ENCODE results near the gene DMD. TPM values are rescaled to one million over a fixed set of nuclear protein-coding genes. Genes with fewer than 3 reads are reported as not detected.
A peak's percentile ranks its signal among the peaks of the same experiment; 100 is the strongest.

Gene DMD
- total and polyA plus RNA-seq, 5 experiments from 2014 or later = 0.26 to 0.91 TPM; not detected in 3

DNA sequence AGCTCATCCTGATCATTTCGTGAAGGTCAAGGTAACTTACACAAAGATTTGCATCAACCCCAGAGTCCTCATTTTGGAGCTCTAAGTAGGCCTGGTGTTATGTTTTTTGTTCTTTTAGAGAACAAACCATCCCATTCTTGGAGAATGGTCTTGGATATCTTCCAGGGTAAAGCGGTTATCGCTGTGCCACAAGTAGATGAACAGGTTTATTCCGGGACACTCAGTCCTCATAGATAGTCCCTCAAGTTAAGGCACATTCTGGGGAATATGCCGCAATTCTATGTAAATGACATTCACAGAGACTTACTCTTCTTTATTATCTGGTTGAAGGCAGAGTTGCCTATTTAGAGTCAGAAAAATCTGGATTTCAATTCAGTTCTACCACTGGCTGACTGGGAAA, 2044.5 kb downstream of the DMD start:
- Mint-ChIP-seq H3K27me3 (peaks cover 0 to 10% (median 2%) of the 10 kb centered on the region in 5 donors), H3K4me1 (peaks cover 0 to 2% (median under 1%) of the 10 kb centered on the region in 4 donors), H3K9me3 (peaks cover 0 to 23% (median 3%) of the 10 kb centered on the region in 9 donors), H3K27ac (no peak overlapping the region), H3K4me3 (no peak overlapping the region), H3K36me3 (peaks cover 0 to 13% (median 0%) of the 10 kb centered on the region in 3 donors)
- ATAC-seq (no peak), DNase-seq (no peak)
- POLR2A ChIA-PET = no interaction called here

DNA sequence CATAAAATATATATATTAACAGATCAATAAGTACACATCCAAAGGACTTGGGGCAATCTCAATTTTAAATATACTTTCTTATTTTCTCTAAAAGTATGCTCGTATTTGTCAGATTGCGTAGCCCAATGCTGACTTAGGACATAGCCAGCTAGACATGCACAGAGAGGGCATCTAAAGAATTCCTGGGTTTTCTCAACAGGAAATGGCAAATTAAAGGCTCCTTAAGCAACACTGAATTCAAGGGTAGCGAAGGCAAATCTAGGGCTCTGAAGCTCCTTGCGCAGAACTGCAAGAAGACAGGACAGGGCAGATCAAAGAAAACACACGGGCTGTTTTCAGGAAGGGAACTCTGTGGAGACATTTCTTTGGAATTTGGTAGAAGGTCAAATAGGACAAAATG, 2044.9 kb downstream of the DMD start:
- H3K9me3 Mint-ChIP-seq = peaks cover 0 to 23% (median 3%) of the 10 kb centered on the region in 9 donors
- POLR2A ChIA-PET = no interaction called here

DNA sequence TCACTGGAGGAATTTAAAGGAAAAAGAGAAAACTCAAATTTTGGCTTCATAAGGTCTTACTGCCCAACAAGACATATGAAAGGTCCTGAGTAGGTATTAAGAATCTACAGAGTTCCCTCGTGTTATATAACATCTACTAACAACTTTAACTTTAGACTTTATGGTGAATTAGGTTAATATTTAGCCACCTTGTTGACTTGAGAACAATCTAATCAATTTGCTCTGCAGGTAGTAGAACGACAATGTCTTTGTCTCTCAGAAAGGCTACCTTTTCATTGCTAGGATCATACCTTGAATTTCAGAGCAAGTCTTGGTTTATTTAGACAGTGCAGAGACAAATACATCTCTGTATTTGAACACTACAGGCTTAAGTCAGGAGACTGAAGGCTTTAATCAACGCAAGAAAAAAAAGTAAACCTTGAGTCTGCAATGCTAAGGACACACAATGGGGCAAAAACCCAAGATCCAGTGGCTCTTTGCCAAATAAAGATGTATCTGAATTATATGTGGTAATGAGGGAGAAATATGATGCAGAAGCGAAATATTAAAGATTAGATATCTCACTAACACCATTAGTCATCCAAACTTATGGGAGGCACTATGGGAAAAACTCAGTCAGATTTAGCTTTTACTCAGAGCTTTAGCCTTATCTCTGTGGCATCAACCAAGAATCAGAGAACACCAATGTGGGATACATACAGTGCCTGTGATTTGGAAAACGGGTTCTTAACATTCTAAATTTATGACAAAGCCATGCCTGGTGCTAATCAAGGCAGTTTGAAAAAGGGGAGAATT, 2045.9 kb downstream of the DMD start:
- peaks cover 0 to 2% (median under 1%) of the 10 kb centered on the region in 4 donors for H3K4me1 Mint-ChIP-seq
- POLR2A ChIA-PET = no interaction called here

More for the DNA sequence above, 2044.9 kb downstream of the DMD start:
- no peak for DNase-seq
- peaks cover 0 to 13% (median 0%) of the 10 kb centered on the region in 3 donors for H3K36me3 Mint-ChIP-seq
- no peak for ATAC-seq
- H3K4me3 Mint-ChIP-seq = no peak overlapping the region
- H3K4me1 Mint-ChIP-seq = peaks cover 0 to 2% (median under 1%) of the 10 kb centered on the region in 4 donors
- peaks cover 0 to 10% (median 2%) of the 10 kb centered on the region in 5 donors for H3K27me3 Mint-ChIP-seq
- no peak overlapping the region for H3K27ac Mint-ChIP-seq

DNA sequence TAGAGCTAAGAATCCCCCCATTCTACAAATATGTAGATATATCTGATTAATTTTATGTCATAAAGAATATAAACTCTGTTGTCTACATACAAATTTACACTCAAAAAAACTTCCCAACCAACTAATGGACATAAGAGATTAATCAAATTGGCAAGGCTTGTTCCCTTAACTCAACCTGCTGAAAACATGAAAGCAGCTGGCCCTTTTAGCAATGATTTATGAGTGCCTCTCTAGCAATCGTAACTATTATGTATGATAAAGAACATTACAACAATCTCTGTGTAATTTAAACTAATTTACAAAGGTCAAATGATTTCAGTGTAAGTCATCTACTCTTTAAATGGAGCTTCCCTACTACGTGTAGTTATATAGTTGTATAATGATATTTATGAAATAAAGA, 2056.4 kb downstream of the DMD start:
- DNase-seq = no peak
- POLR2A ChIA-PET = no interaction called here
- no peak overlapping the region for H3K4me3 Mint-ChIP-seq
- no peaks in the 10 kb centered on the region for H3K27me3 Mint-ChIP-seq
- H3K27ac Mint-ChIP-seq = no peak overlapping the region
- no peaks in the 10 kb centered on the region for H3K36me3 Mint-ChIP-seq
- no peaks in the 10 kb centered on the region for H3K4me1 Mint-ChIP-seq
- H3K9me3 Mint-ChIP-seq = no peaks in the 10 kb centered on the region
- ATAC-seq = no peak

More for the DNA sequence above, 2045.9 kb downstream of the DMD start:
- Mint-ChIP-seq H3K36me3 (peaks cover 0 to 13% (median 0%) of the 10 kb centered on the region in 3 donors), H3K4me3 (no peak overlapping the region), H3K27me3 (peaks cover 0 to 10% (median 2%) of the 10 kb centered on the region in 5 donors), H3K27ac (no peak overlapping the region), H3K9me3 (peaks cover 0 to 23% (median 3%) of the 10 kb centered on the region in 9 donors)
- DNase-seq (no peak), ATAC-seq (no peak)

DNA sequence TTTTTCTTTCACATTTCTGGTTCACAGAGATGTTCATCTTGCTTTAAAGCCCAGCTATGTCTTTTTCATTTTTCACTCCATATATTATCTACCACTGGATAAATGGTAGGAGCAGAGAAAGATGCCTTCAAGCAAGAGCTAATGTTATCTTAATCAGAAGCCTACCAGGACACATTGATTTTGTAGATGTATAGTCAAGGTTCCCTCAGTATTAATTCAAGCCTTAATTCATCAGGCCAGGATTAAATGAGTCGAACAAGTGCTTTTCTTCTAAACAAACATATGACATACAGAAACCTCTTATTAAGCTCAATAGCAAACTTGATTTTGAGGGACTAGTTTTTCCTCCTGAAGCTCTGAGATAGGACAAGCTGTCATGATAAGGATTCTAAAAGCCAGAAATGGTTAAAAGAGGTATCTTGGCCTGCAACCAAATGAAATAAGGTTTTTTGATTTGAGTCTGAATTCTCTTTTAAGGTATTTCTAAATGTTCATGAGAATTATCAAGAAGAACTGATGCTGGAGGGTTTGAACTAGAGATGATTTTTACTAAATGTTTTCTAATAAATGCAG, 2057.8 kb downstream of the DMD start:
- H3K27ac Mint-ChIP-seq = no peak overlapping the region
- ATAC-seq (no peak), DNase-seq (no peak)
- no peak overlapping the region for H3K4me3 Mint-ChIP-seq
- H3K9me3 Mint-ChIP-seq = no peaks in the 10 kb centered on the region
- no peaks in the 10 kb centered on the region for H3K27me3 Mint-ChIP-seq
- POLR2A ChIA-PET = no interaction called here
- no peaks in the 10 kb centered on the region for H3K4me1 Mint-ChIP-seq
- no peaks in the 10 kb centered on the region for H3K36me3 Mint-ChIP-seq

DNA sequence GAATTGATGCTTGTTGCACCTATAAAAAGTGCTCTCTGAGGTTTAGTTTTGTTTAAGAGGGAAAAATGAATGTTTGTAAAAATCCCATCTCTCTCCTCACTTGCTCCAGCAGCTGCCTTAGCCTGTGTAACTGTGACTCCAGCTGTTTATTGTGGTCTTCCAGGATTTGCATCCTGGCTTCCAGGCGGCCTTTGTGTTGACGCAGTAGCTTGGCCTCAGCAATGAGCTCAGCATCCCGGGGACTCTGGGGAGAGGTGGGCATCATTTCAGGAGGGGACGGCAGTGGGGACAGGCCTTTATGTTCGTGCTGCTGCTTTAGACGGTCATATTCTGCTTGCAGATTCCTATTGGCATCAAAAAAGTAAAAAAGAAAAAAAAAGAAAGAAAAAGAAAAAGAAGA, 2064.2 kb downstream of the DMD start:
- Mint-ChIP-seq H3K36me3 (no peaks in the 10 kb centered on the region), H3K27me3 (no peaks in the 10 kb centered on the region), H3K4me1 (no peaks in the 10 kb centered on the region), H3K9me3 (no peaks in the 10 kb centered on the region), H3K27ac (no peak overlapping the region), H3K4me3 (no peak overlapping the region)
- POLR2A ChIA-PET = no interaction called here
- ATAC-seq (no peak), DNase-seq (no peak)

DNA sequence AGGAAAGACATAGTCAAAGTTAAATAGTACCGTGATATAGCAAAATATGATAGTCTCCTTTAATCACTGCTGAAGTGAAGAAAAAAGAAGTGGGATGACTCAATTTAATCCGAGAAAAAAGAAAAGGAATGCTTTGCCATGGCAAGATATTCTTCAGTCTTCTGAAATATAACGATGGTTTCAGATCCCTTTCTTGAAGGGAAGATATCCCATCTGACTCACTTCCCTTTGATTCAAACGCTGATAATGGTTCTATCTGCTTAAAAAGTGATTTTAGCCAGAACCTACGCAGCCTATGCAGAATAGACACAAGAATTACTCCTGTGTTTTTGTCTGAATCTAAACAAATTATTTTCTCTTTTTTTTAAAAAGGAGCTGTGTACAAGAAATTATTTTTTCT, 2071.4 kb downstream of the DMD start:
- Mint-ChIP-seq H3K9me3 (peaks cover 0 to 11% (median 0%) of the 10 kb centered on the region in 9 donors), H3K27ac (no peak overlapping the region), H3K4me3 (no peak overlapping the region), H3K4me1 (peaks cover 1 to 14% (median 10%) of the 10 kb centered on the region in 4 donors), H3K36me3 (no peaks in the 10 kb centered on the region), H3K27me3 (peaks cover 0 to 4% (median 0%) of the 10 kb centered on the region in 5 donors)
- ATAC-seq = no peak
- DNase-seq = no peak
- POLR2A ChIA-PET = no interaction called here

DNA sequence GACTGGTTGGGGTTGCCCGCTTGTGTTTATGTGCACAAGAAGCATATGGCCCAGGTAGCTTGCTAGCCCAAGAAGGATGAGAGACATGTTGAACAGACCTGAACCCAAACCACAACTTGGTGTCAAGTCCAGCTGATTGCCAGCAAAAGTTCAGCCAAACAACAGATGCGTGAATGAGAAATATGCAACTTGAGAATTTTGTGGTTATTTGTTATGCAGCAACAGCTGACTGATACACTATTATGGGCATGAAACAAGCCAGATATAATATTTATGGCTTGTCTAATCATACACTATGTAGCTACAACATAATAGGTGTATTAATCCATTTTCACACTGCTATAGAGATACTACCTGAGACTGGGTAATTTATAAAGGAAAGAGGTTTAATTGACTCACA, 2073.2 kb downstream of the DMD start:
- H3K27ac Mint-ChIP-seq = no peak overlapping the region
- POLR2A ChIA-PET = no interaction called here
- no peak for DNase-seq

DNA sequence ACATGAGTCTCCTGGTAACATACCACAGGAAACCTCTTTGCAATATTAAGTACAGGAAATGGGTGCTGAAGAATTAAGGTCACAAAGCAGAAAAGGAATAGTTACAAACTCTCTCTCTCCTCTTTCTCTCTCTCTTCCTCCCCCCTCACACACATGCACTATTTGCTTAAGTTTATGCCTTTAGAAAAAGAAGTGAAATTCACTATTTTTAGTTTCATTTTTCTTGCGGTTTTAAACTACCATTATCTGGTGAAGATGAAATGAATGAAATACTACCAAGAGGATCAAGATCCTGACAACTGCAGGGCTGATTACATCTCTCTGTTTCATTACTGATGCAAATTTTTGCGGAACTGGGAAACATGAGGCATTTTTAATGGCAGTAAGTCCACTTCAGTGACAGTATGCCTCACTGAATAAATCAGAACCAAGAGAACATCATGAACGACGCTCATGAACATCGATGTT, 2075.2 kb downstream of the DMD start:
- POLR2A ChIA-PET = no interaction called here
- Mint-ChIP-seq H3K4me3 (peak overlapping the region in 9 of 10 donors; percentile 16 to 84 (median 50)), H3K9me3 (peaks cover 0 to 11% (median 0%) of the 10 kb centered on the region in 9 donors), H3K4me1 (peaks cover 1 to 14% (median 10%) of the 10 kb centered on the region in 4 donors), H3K27ac (peak overlapping the region in 4 of 10 donors; percentile 34 to 70 (median 44)), H3K36me3 (no peaks in the 10 kb centered on the region), H3K27me3 (peaks cover 0 to 2% (median 0%) of the 10 kb centered on the region in 5 donors)
- ATAC-seq = no peak
- DNase-seq = no peak

More for the DNA sequence above, 2073.2 kb downstream of the DMD start:
- no peaks in the 10 kb centered on the region for H3K36me3 Mint-ChIP-seq
- ATAC-seq = no peak
- H3K4me1 Mint-ChIP-seq = peaks cover 1 to 14% (median 10%) of the 10 kb centered on the region in 4 donors
- no peak overlapping the region for H3K4me3 Mint-ChIP-seq
- H3K27me3 Mint-ChIP-seq = peaks cover 0 to 4% (median 0%) of the 10 kb centered on the region in 5 donors
- H3K9me3 Mint-ChIP-seq = peaks cover 0 to 11% (median 0%) of the 10 kb centered on the region in 9 donors

DNA sequence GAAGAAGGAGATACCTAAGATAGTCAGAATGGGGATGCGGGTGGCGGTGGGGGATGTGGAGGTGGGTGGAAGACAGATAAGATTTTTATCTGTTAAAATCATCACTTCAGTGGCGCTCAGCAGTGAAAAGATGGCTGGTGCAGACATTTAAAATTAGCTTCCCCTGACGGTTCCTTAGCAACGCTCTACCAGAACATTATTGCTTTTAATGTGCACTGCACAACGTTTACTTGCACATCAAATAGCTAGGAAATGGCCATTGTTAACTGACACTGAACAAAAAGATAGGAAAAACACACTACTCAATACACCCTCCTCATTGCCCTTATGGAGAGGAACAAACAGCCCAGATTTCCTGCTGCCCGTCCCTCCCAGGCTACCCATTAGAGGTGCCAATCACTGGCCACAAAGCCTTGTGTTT, 2078.5 kb downstream of the DMD start:
- no peak overlapping the region for H3K27ac Mint-ChIP-seq

DNA sequence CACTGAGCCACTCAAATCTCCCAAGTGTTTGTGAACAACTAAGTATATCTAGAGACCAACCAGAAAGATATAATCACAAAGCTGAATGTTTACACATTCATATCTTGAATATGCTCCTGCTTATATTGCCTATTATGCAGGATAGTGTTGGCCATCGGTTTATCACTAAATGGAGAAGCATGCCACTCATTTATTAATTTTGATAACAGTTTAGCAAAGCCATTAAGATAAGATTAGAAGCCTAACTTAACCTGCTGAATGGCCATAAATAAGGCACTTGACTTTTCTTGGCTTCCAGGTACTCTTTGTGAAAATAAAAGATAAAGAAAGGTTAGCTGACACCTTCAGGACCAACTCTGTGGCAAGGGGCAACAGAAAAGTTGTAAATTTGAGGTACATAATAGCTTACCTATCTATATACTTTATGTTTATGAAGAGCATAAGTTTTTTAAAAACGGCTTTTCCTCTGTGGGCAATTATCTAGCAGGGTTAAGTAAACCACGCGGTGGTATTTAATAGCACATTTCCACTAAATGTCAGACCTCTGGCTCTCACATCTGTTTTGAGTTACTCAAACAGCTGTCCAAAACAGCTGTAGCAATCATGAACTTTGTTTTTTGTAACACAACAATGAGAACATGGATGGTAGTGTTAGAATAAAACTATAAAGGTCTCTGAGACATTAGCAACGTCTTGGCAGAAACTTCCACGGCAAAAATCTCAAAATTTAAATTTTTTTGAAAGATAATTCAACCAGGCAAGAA, 2080.7 kb downstream of the DMD start:
- H3K27me3 Mint-ChIP-seq = peaks cover 0 to 3% (median 0%) of the 10 kb centered on the region in 5 donors
- peaks cover 0 to 3% (median 0%) of the 10 kb centered on the region in 9 donors for H3K9me3 Mint-ChIP-seq
- no peak overlapping the region for H3K27ac Mint-ChIP-seq

More for the DNA sequence above, 2078.5 kb downstream of the DMD start:
- Mint-ChIP-seq H3K4me1 (peaks cover 1 to 14% (median 10%) of the 10 kb centered on the region in 4 donors), H3K36me3 (no peaks in the 10 kb centered on the region), H3K4me3 (no peak overlapping the region), H3K9me3 (peaks cover 0 to 3% (median 0%) of the 10 kb centered on the region in 9 donors), H3K27me3 (peaks cover 0 to 3% (median 0%) of the 10 kb centered on the region in 5 donors)
- ATAC-seq (no peak), DNase-seq (no peak)
- POLR2A ChIA-PET = no interaction called here

DNA sequence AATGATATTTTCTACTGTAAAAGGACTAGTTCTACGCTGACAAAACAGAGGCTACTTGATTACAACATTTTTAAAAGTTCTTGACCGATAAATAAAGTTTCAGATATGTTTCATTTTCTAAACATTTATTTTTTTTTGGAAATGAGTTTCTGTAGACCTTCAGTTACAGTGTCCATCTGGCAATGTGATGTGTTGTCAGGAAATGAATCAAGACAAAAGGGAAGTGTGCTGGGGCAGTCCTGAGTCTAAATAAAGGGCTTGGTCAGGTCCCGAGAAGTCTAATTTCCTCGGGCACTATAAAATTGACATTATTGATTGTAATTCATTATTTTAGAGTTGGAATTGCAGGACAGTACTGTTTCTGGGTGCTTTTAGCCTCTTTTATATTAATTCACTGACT, 2082.5 kb downstream of the DMD start:
- Mint-ChIP-seq H3K4me1 (no peaks in the 10 kb centered on the region), H3K27me3 (peaks cover 0 to 3% (median 0%) of the 10 kb centered on the region in 5 donors), H3K27ac (no peak overlapping the region), H3K36me3 (no peaks in the 10 kb centered on the region), H3K9me3 (peaks cover 0 to 2% (median 0%) of the 10 kb centered on the region in 9 donors), H3K4me3 (no peak overlapping the region)
- POLR2A ChIA-PET = no interaction called here
- no peak for ATAC-seq
- DNase-seq = no peak

More for the DNA sequence above, 2080.7 kb downstream of the DMD start:
- no peak for DNase-seq
- no peak overlapping the region for H3K4me3 Mint-ChIP-seq
- H3K4me1 Mint-ChIP-seq = peaks cover 0 to 3% (median 1%) of the 10 kb centered on the region in 4 donors
- H3K36me3 Mint-ChIP-seq = no peaks in the 10 kb centered on the region
- ATAC-seq = no peak
- POLR2A ChIA-PET = no interaction called here

Data from naive thymus-derived CD8-positive, alpha-beta T cell (primary cell).